Glomerular visceral epithelial cell (primary cell): ENCODE data around the gene THADA.

Experiments
- DNase-seq: peaks from one replicate; pipeline ENCODE4 v3.0.0-alpha.2; 2016; ENCODE audit errors: extremely low spot score

THADA gene

DNA sequence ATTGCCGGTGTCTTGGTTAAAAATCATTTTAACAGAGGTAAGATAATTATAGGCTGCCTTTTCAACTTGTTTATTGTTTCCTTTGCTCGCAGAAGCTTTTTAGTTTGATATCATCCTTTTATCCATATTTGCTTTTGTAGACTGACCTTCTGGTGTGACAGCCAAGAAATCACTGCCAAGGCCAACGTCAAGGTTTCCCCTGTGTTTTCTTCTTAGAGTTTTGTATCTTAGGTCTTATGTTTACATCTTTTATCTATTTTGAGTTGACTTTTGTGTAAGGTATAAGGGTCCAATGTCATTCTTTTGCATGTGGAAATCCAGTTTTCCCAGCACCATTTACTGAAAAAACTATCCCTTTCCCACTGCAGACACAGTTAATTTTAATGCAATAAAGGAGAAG is 240.4 kb downstream of the THADA start:
- DNase-seq = no peak

DNA sequence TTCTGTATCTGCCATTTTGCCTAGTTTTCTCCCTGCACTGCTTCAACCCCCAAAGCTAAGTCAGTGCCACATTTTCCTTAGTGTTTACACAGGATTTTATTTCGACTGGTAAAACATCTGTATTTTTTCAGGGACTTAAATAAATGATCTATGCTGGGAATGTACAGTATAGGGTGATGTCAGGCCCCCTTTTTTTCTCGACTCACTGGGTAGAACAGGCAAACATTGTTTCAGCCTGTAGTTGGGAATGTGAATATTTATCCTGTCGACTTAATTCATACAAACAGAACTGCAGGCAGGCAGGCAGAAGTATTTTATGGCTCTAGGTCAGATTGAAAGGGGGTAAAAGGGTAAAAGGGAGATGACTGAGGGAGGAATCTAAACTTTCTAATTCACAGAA is 245.9 kb downstream of the THADA start:
- no peak for DNase-seq

DNA sequence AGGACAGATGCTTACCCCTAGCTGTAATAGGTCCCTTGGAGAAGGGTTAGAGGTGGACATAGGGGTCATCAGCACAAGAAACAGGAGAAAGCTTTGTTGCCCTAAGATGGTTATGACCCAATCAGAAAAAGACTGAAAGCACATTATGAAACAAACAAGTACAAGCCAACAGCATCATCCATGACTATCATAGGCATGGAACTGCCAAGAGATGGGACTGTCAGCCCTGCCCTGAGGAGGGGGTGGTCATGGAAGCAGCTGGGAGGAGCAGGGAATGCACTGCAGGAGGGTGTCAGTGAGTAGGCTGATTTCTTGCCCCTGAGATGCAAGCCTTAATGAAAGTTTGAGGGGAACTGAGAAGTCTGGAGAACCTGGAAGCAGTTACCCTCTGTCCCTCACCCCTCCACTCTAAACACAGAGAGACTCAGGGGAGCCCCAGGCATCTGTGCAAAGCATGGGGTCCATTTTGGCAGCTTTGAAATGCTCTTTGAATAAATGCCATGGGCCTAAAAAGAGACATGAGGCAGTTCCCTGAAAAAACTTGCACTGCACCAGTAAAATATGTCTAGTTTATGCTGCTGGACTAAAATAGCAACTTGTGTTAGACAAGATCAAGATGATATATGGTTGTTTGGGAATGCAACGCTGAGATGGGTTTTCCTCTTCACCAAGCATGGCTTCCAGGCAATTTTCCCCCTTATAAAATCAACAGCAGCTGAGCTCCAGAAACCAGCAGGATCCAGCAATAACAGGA is 246.8 kb downstream of the THADA start:
- DNase-seq = no peak

DNA sequence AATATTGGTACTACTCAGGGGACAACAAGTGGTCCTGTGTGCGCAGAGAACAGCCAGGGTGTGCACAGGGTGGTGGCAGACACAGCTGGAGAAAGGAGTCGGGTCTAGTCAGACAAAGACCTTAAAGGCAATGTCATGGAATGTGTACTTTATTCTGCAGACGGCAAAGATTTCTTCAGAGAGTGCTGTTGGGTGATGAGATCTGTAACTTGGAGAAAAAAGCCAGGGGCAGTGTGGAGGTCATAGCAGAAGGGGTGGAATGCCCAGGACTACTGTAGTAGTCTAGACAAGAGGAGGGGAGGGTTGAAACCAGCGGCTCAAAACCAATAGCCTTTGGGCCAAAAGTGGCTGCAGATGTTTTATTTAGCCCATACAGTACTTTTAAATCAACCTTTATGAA is 248.1 kb downstream of the THADA start:
- no peak for DNase-seq

DNA sequence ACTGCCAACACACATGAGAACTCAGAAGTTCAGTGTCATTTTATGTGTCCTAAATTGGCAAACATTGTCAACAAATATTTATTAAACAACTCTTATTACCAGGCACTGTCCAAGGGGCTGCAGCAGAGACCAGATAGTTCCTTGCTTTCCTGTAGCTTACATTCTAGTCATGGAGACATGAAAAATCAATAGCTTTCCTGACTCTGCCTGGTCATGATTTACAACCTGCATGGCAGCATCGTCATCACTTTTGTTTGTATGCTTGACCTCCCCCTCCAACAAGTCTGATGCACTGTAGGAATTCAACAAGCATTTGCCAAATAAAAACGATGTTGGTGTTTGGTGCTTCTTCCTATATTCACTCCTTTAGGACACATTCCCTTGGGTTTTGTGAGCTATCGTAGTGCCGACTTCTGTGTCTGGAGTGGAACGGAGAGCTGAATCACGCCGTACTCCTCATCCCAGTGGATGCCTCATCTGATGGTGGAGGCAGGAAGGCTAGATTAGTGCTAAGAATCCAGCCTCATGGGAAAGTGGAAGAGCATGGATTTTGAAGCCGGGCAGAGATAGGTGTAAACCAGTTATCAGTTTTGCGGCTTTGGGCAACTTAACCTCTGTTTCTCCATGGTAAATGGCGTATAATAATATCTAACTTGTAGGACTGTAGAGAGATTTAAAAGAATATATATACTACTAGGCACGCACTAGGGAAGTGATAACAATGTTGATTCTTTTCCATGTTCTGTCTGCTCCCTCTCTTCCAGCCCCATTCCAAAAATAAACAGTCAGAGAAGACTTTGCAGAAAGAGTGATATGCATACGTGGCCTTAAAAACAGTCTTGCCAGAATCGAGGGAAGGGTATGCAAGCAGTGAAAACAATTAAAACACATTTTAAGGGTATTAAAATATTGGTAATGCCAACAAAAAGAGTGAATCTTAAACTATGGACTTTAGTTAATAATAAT is 249.0 kb downstream of the THADA start:
- no peak for DNase-seq

DNA sequence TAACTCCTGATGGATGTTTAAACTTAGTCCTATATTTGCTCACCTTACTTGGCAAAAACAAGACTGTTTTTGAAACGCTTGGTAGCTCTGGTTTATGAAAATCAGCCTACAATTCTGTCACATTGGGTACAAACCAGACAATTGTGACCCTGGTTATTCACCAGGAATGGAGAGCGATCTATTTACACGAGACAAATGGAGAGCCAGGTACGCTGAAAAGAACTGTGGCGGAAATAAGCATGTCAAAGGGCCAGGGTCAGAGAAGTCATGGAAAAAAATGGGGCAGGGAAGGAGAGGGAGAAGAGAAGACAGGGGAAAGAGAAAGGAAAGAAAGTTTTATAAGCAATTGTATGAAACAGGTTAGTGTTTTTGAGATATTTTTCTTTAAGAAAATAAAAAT is 250.0 kb downstream of the THADA start:
- DNase-seq = no peak

DNA sequence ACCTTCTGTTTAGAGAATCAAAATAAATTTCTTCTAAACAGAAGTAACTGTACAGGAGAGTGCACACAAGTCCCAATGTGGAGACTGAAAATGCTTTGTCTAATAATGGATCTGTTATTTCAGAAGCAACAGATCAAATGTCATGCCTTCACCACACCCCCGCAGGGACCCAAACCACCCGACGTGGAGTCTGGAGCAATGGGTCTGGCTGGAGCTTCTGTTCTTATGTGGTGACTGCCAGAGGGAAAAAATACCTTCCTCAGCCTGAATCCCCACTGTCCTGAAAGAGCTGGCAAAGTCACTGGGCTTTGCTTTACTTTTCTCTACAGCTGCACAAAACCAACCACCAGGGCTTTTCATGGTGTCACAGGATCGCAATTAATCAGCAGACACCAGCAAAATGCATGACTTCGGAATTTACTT is 250.4 kb downstream of the THADA start:
- no peak for DNase-seq

DNA sequence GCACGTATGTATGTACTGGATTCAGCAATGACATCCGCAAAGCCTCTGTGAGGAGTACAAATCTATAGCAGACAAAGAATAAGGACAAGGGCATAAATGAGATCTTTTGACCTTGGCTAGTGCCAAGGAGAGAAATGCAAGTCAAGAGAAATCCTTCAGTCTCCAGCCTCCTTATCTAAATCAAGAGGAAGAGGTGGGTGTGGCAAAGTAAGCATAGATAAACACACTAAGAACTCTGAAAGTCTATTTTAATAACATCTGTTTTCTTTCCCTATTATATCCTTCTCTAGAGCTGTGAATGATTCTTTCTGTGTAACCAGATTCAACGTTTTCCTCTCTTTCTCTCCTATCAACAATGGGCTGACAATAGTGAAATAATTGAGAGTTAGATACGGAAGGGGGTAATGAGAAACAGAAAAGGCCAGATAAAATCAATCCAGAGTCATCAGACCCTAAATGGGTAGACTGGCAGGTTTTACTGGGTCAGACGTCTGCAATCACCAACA is 250.9 kb downstream of the THADA start:
- DNase-seq = no peak

DNA sequence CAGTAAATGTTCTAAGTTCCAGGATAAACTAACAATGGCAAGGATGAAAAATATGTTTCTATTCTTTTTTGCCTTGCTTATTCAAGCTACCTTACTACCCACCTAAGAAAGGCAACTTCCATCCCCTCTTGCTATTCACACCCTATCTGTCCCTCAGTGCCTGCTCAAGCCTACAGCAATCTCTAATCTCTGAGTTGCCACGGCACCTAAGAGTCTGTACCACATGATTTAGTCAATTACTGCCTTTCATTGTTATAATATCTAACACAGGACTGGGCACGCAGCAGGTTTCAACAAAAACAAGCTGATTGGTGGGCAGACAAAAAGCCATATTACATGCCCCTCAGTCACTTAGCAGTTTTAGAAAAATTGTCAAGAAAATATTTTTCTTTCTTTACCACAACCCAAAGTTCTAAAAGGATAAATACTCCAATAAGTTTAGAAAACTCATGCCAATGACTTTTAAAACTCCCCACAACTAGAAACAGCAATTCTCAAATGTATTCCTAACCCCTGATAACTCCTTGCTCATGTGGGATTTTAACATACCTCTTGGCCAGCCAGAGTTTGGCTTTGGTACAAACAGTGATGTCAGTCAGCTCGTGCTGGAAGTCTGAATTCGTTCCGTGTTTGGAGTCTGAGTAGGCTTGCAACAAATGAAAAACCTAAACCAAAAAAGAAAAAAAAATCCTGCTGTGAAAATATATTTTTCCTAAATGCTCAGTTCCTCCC is 252.1 kb downstream of the THADA start:
- DNase-seq = peak; percentile 51

DNA sequence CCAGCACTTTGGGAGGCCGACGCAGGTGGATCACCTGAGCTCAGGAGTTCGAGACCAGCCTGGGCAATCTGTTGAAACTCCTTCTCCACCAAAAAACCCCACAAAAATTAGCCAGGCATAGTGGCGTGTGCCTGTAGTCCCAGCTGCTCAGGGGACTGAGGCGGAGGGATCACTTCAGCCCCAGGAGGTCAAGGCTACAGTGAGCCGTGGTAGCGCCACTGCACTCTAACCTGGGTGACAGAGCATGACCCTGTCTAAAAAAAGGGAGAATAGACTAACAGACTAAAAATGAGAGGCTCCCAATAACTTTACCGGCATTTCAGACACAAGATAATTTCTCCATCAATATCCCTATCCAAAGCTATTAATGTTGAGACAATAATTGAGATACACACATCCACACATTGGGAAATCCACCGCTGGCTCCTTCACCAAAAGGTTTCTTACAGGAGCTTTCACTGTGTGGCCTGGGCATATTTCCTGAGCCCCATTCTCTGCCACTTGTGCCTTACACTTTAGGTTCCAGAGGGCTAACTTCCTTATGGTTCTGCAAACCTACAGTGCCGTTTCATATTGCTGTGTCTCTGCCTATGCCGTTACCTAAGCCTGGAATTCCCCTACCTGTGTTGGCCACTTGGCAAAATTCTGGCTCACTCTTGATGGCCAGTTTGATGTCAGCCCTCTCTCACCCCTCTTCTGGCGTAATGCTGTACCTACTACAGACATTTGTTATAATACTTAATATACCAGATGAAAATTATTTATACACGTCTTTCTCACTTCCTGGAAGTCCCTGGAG is 253.7 kb downstream of the THADA start:
- DNase-seq = no peak

DNA sequence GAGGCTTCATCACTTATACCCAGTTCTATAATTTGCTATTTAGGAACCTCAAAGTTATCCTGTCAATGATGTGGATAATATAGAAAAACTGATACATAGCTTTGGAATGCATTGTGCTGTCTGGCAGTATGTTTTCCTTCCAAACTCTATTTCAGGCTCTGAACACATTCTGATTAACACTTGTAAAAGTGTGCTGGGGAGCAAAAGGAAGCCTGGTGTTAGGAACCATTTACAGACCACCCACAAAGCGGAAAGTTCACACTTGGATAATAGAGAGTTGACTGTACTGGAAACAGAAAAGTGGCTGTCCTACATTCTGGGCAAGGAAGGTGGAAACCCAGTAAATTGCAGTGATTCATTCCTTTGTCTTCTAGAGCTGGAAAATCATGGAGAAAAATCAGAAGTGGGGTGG is 254.9 kb downstream of the THADA start:
- DNase-seq = peak; percentile 54

DNA sequence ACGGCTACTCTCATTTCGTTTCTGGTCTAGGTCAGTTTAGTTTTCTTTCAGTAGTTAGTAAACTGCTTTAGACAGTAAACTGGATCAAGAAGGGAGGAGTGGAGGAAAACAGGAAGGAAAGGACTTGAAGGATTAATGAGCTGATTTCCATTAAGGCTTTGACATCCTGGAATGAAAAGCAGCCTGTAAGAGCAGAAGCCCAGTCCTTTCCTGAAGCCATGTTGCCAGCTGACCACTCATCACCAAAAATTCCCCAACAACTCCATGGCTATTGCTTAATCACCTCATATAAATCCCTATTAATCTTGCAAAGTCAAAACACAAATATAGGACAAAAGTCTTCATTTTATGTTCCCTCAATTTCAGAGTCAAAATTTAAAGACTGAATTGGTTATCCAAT is 255.8 kb downstream of the THADA start:
- no peak for DNase-seq

DNA sequence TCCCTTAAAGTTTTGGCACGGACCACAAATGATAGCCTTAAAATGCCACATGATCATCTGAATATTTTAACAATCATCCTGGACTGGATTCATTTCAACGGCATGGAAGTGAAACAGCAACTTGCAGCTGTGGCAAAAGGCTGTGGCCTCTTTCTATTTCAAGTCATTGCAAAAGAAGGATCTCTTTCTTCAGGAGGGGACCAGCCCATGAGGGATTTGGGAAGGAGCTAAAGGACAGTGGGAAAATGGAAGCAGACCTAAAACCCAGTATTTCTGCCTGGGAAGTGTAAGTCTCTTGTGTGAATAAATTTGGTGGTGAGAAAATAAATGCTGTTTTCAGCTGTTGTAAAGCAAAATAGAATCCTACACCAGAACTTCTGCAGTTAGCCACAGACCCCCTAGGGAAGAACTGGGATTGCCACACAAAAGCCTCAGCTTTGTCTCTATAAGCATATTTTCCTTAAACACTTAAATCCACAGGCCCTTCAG is 262.1 kb downstream of the THADA start:
- no peak for DNase-seq

DNA sequence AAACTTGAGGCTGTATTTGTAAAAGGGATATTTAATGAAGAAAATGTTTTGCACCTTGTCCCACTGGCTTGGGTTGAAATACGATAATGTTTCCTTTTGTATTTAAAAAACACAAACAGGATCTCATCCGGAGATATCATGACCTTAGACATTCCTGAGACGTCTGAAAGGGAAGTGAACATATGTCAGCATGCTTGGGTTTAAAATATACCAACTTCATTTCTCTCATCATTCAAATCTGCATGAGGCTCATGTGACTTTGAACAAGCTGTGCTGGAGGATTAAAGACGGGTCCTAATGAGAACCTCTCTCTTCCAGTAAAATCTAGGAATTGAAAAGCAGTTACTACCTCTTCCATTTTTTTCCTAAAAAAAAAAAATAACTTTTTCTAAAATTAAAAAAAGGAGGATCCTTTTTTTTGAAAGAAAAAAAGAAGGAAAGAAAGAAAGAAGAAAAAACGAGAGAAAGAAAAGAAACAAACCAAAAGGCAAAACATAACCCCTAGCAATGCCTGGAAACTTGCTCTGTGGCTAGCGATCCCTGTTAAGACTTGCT is 262.7 kb downstream of the THADA start:
- no peak for DNase-seq

DNA sequence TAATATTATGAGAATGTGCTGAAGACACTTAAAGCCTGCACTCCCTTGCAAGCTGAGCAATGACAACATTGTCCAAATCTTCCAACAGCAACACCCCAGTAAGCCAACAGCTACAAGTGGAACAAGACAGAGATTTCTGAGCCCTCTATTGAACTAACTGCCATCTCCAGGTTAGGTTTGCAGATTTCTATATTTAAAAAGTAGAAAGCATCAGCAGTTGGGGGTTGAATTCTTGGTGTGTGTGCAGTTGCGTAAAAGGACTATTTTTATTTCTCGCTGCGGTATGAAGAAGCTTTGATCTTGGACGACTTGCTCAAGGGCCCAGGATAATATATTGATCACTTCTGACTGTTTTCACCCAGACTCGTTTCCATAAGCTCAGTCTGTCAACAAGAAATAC is 263.2 kb downstream of the THADA start:
- DNase-seq = no peak

DNA sequence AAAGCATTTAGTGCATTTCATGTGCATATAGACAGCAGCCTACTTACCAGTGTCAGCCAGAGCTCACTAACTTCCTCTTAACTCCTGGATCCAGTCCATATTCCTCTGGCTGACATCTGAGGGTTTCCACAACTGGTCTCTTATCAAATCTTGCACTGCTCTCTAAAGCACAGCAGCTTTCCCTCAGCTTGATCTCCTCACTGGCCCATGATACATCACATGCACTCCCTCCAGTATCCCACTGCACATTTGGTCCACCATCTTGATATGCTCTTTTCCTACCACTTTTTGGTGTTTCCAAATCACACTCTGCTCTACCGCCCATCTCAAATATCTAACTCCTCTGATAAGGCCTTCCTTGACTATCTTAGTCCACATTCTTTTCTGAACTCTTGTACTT is 264.4 kb downstream of the THADA start:
- DNase-seq = no peak

DNA sequence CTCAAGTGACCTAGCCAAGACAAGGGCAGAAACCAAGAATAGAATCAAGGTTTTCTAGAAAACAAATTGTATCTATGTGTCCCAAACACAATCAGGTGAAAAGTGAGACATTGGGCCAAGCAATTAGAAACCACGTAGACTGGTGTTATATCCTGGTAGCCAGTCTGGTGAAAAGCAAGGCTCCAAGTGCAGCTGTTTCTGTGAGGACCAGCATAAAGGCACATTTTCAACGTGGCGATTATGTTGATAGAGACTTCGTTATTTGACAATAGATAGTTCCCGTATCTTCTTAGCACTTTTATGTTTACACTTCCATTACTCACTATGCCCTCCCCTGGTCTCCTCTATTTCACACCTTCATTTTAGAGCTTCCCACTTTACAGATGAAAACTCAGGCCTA is 266.2 kb downstream of the THADA start:
- DNase-seq = no peak

DNA sequence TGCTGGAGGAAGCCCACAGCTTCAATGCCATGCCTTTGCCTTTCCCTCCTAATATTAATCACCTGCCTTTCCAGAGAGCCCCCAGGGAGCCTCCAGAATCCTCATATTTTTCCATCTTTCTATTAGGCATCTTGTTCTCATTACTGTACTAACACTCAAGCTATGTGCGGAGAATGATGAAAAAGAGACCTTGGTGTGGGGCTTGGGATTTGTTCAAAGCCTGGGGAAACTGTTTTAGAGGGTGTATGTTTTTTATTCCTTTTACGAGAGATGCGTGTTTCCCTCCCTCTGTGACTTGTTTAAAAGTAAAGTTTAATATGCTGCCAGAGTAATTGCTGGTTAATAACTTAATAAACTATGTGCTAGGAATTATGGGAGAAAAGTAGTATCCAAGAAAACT is 267.0 kb downstream of the THADA start:
- no peak for DNase-seq

DNA sequence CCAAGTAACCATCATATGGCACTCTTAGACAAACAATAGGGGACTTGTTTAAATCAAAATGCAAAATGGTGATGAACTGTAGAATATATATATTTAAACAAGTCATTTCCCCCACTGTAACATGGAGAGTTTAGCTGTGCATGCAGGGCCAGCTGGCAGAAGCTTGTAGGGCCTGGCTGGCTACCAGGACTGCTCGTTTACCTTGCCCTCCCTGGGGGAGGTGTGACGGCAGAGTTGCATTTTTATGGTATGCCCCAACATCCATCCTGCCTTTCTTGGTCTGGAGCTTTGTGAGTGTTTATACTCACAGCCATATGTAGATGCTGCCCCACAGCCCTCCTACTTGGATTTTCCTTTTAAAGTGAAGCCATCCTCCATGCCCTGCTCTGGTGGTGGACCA is 267.7 kb downstream of the THADA start:
- no peak for DNase-seq

DNA sequence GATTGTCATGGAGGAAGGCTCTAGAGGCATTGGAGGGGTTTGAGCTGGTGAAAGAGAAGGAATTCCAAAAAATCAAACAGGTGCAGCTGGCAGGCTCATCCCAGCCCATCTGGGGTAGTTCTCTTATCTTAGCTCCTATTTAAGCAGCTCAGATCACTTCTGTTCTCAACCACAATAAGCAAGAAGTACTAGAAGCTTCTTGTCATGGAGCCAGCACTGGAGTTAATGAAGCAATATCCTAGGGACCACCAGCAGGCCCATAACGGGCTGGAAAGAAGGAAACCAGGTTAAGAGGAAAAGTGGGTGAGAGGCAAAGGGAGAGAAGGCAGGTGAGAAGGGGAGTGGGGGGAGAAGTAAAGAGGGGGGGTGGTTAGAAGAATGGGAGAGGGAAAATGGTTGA is 268.7 kb downstream of the THADA start:
- no peak for DNase-seq
